H1 (cell line): ENCODE results near the gene DTNB. TPM values are rescaled to one million over a fixed set of nuclear protein-coding genes. Genes with fewer than 3 reads are reported as not detected.

Experiments
- CBX5 ChIP-seq: fragments of 300-800, 300-1000 bp; sonication (generic); IDR thresholded peaks from 2 replicates; pipeline ENCODE4 v1.7.1; 2016; ENCODE audit warnings: antibody characterized with exemption, low read length, low read depth
- KDM1A ChIP-seq: fragments of 200-600, 300-600 bp; sonication (generic); IDR thresholded peaks from 2 replicates; pipeline ENCODE4 v1.7.1; 2016; ENCODE audit warnings: mild to moderate bottlenecking, low read length, borderline replicate concordance
- KDM5A ChIP-seq: fragments of 200-600 bp; IDR thresholded peaks from 2 replicates; pipeline ENCODE4 v1.7.1; 2012; ENCODE audit warnings: mild to moderate bottlenecking, low read length, inconsistent platforms, mixed read lengths
- PHF8 ChIP-seq: fragments of 200-600 bp; sonication (generic); conservative IDR thresholded peaks from 2 replicates; pipeline ENCODE4 v1.7.1; 2012; ENCODE audit warnings: low read depth, mild to moderate bottlenecking, inconsistent platforms, low read length, moderate library complexity
- polyA plus RNA-seq, 7 experiments: library from polyadenylated mRNA; depleted of rRNA in 3 of 7; stranded (reverse) in 5 of 7; unstranded in 2 of 7; fragments of >200 nt in 5 of 7; fragments of 200-250 nt in 2 of 7; gene quantifications; 1 replicate in 5 of 7; 2 replicates in 1 of 7; 4 replicates in 1 of 7; pipeline versions ENCODE4 v1.2.1 to v1.2.3, GENCODE V29; 2011 to 2013; ENCODE audit warnings: missing spikeins in 2 of 7, mixed read lengths in 2 of 7
- total RNA-seq: library from RNA; stranded (reverse); fragmentation: NEBNext Ultra II Directional; extraction: Animal tissue kit (Norgen Biotek cat#: 25700); gene quantifications from 2 replicates; pipeline ENCODE4 v1.2.1, GENCODE V29; 2021

DTNB gene
- total and polyA plus RNA-seq, 2 of the 8 experiments (the other 6 are each of a cell fraction or from before 2014, with no cell fraction given), result 39.6 to 49.5 TPM

DNA sequence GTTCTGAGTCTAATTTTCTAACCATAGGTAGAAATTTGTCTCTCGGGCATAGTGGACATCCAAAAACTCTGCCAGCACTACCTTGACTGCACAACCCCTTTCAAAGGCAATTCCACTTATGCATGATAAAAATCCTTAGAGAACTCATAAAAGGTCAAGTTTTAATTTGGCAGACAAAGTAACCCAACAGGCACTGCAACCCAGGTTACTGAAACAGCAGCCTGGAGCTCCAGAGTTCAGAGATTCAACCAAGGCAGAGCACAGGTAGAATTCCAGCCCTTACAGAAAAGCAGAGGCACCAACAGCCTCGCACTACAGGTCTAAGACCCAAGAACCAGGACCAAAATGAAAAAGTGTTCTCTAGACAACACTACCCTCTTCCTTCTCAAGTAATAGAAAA lies 1.8 kb downstream of the DTNB start (continued):
- no peak for TF ChIP-seq PHF8
- no peak for TF ChIP-seq CBX5
- no peak for TF ChIP-seq KDM5A
- TF ChIP-seq KDM1A, result no peak
